Glutamatergic neuron (in vitro differentiated cells): ENCODE measurements around the gene PLEKHH2. TPM values are rescaled to one million over a fixed set of nuclear protein-coding genes. Genes with fewer than 3 reads are reported as not detected.

ENCODE experiments used
- DNase-seq: peaks from one replicate; pipeline ENCODE4 v3.0.0; 2022
- H3K27ac Mint-ChIP-seq: one replicate; pipeline ENCODE4 v1.8.0; 2020; ENCODE audit warnings: mild to moderate bottlenecking, mixed read lengths, inconsistent platforms; ENCODE audit not compliant: unreplicated experiment
- H3K27me3 Mint-ChIP-seq: one replicate; pipeline ENCODE4 v1.8.0; 2020; ENCODE audit warnings: mild to moderate bottlenecking, moderate library complexity, mixed read lengths, inconsistent platforms; ENCODE audit not compliant: unreplicated experiment
- H3K36me3 Mint-ChIP-seq: one replicate; pipeline ENCODE4 v1.8.0; 2020; ENCODE audit warnings: mild to moderate bottlenecking, mixed read lengths, inconsistent platforms; ENCODE audit not compliant: unreplicated experiment
- H3K4me1 Mint-ChIP-seq: one replicate; pipeline ENCODE4 v1.8.0; 2020; ENCODE audit warnings: mild to moderate bottlenecking, low read depth, mixed read lengths, inconsistent platforms; ENCODE audit not compliant: unreplicated experiment
- H3K4me3 Mint-ChIP-seq: one replicate; pipeline ENCODE4 v1.8.0; 2020; ENCODE audit warnings: mild to moderate bottlenecking, mixed read lengths, inconsistent platforms; ENCODE audit not compliant: unreplicated experiment
- H3K9me3 Mint-ChIP-seq: one replicate; pipeline ENCODE4 v1.8.0; 2020; ENCODE audit warnings: mild to moderate bottlenecking, moderate library complexity, mixed read lengths, inconsistent platforms; ENCODE audit not compliant: unreplicated experiment
- total RNA-seq: library from RNA; stranded (reverse); fragmentation: NEBNext Ultra II Directional; extraction: Animal tissue kit (Norgen Biotek cat#: 25700); gene quantifications from one replicate; pipeline ENCODE4 v1.2.1, GENCODE V29; 2021; ENCODE audit not compliant: unreplicated experiment
- TF ChIP-seq, protein P1 (sequence below): fragments of 200-600 bp; sonication (generic); IDR thresholded peaks from one replicate; pipeline ENCODE4 v1.5.0; 2021; ENCODE audit not compliant: partially characterized antibody, unreplicated experiment

The PLEKHH2 gene
- total RNA-seq, 1 donor from 2014 or later: 0.71 TPM

DNA sequence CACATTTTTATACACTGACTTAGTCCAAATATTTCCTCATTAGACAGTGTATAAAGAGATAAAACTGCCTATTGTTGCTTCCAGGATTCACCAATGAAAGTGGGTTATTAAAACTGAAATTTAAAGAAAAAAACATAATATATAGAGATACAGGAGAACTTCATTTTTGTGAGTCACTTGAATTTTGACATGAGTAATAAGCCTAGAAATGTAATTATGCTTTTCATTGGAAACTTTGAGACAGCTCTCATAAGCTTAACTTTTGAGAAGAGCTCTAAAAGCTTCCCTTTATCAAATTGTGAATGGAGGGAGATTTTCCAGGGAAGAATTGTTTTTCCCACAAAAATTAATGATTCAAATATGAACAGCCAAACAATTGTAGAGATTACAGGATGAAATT lies 150.8 kb downstream of the PLEKHH2 start:
- Mint-ChIP-seq H3K4me3 (no peak overlapping the region), H3K4me1 (no peaks in the 10 kb centered on the region), H3K27me3 (peaks cover 2% of the 10 kb centered on the region), H3K27ac (no peak overlapping the region), H3K9me3 (no peaks in the 10 kb centered on the region), H3K36me3 (no peaks in the 10 kb centered on the region)
- no peak for DNase-seq
- TF ChIP-seq, protein P1, sequence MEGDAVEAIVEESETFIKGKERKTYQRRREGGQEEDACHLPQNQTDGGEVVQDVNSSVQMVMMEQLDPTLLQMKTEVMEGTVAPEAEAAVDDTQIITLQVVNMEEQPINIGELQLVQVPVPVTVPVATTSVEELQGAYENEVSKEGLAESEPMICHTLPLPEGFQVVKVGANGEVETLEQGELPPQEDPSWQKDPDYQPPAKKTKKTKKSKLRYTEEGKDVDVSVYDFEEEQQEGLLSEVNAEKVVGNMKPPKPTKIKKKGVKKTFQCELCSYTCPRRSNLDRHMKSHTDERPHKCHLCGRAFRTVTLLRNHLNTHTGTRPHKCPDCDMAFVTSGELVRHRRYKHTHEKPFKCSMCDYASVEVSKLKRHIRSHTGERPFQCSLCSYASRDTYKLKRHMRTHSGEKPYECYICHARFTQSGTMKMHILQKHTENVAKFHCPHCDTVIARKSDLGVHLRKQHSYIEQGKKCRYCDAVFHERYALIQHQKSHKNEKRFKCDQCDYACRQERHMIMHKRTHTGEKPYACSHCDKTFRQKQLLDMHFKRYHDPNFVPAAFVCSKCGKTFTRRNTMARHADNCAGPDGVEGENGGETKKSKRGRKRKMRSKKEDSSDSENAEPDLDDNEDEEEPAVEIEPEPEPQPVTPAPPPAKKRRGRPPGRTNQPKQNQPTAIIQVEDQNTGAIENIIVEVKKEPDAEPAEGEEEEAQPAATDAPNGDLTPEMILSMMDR: no peak

DNA sequence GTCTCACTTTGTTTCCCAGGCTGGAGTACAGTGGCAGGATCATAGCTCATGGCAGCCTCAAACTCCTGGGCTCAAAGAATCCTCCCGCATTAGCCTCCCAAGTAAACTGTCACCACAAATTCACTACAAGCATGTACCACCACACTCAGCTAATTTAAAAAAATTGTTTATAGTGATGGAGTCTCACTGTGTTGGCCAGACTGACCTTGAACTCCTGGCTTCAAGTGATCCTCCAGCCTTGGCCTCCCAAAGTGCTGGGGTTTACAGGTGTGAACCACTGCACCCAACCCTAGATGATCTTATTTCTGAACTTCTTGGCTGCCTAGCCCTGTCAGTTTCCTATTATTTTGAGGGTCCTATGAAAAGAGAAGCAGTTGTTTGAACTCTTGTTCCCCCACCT lies 151.6 kb downstream of the PLEKHH2 start:
- Mint-ChIP-seq H3K4me3 (no peak overlapping the region), H3K36me3 (no peaks in the 10 kb centered on the region), H3K9me3 (no peaks in the 10 kb centered on the region), H3K4me1 (no peaks in the 10 kb centered on the region), H3K27ac (no peak overlapping the region), H3K27me3 (peaks cover 2% of the 10 kb centered on the region)
- DNase-seq: no peak
- TF ChIP-seq, protein P1: no peak

DNA sequence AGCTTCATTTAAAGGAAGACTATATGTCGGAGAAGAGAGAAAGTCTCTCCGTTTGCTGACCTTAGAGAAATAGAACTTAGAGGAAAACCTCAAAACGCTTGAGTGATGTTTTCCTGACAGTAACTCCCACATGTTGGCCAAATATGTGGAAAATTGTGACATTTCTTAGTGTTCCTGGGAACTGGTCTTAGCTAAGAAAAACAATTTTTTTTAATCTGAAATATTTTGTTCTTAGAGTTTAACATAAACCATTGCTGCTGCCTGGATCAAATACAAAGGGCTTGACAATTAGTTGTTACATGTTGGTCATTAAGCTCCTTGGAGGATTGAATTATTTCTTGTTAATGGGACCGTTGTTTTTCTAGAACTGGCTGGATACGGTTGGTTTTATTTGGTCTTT lies 153.1 kb downstream of the PLEKHH2 start:
- no peaks in the 10 kb centered on the region for H3K4me1 Mint-ChIP-seq
- TF ChIP-seq, protein P1: no peak
- H3K27ac Mint-ChIP-seq: no peak overlapping the region
- H3K9me3 Mint-ChIP-seq: no peaks in the 10 kb centered on the region
- H3K27me3 Mint-ChIP-seq: peaks cover 2% of the 10 kb centered on the region
- no peak overlapping the region for H3K4me3 Mint-ChIP-seq
- no peak for DNase-seq
- no peaks in the 10 kb centered on the region for H3K36me3 Mint-ChIP-seq

DNA sequence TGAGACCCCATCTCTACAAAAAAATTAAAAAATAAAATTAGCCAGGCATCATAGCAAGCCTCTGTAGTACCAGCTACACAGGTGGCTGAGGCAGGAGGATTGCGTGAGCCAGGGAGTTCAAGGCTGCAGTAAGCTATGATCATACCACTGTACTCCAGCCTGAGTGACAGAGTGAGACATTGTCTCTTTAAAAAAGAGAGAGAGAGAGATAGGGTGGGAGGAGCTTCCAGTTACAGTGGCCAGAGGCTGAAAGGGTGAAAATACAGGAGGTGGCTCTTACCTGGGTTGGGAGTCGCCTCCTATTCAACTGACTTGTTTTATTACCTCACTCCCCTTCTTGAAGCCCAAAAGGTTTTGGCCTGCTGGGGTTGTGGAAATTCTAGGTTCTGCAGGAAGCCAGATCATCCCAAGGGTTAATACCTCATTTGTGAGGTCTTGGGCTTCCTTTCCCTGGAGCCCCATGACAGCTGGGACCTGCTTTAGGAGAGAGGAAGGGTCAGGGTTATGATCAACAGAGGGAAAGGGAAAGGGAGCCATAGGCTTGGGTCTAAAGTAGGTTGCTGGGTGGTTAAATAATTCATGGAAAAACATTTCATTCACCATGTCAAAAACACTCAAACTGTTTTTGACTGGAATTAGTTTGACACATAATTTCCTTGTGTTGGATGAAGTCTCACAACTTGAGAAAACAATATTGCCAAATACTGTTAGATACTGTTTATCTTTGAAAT lies 154.1 kb downstream of the PLEKHH2 start:
- no peak for DNase-seq
- TF ChIP-seq, protein P1: no peak
- H3K27ac Mint-ChIP-seq: no peak overlapping the region

DNA sequence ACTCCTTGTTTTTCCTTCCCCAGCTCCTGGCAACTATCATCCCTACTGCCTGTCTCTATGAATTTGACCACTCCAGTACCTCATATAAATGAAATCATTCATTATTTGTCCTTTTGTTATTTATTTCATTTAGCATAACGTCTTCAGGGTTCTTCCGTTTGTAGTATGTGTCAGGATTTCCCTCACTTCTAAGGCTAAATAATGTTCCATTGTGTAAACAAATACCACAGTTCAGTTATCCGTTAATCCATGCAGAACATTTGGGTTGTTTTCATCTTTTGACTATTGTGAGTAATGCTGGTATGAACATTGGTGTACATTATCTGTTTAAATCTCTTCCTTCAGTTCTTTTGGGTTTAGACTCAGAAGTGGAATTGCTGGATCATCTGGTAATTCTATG lies 155.6 kb downstream of the PLEKHH2 start:
- peaks cover 2% of the 10 kb centered on the region for H3K27me3 Mint-ChIP-seq
- H3K36me3 Mint-ChIP-seq: no peaks in the 10 kb centered on the region
- no peaks in the 10 kb centered on the region for H3K4me1 Mint-ChIP-seq
- no peak overlapping the region for H3K4me3 Mint-ChIP-seq
- DNase-seq: no peak
- no peaks in the 10 kb centered on the region for H3K9me3 Mint-ChIP-seq
- H3K27ac Mint-ChIP-seq: no peak overlapping the region
- TF ChIP-seq, protein P1: no peak

More for the DNA sequence above, 154.1 kb downstream of the PLEKHH2 start:
- no peaks in the 10 kb centered on the region for H3K36me3 Mint-ChIP-seq
- no peaks in the 10 kb centered on the region for H3K9me3 Mint-ChIP-seq
- H3K27me3 Mint-ChIP-seq: peaks cover 2% of the 10 kb centered on the region
- H3K4me3 Mint-ChIP-seq: no peak overlapping the region
- H3K4me1 Mint-ChIP-seq: no peaks in the 10 kb centered on the region
